CD4-positive, alpha-beta T cell treated with Interleukin-15 for 4 hours (primary cell): ENCODE data around the gene ZIC4.

Source experiments
- DNase-seq: peaks from one replicate; pipeline ENCODE4 v3.0.0-alpha.2; 2020; ENCODE audit warnings: low spot score

ZIC4 gene

GRCh38 chr3:147417551-147418295 lies 11.4 kb upstream of the ZIC4 start:
- DNase-seq: no peak

GRCh38 chr3:147416931-147417330 lies 10.6 kb upstream of the ZIC4 start:
- no peak for DNase-seq

GRCh38 chr3:147415874-147416273 lies 9.5 kb upstream of the ZIC4 start:
- DNase-seq: no peak

GRCh38 chr3:147415286-147415685 lies 8.9 kb upstream of the ZIC4 start:
- no peak for DNase-seq

- no peak for DNase-seq
Measured at GRCh38 chr3:147414390-147415138, 8.2 kb upstream of the ZIC4 start.

- DNase-seq: no peak
Measured at GRCh38 chr3:147413686-147414389, 7.5 kb upstream of the ZIC4 start.

GRCh38 chr3:147412917-147413685 lies 6.8 kb upstream of the ZIC4 start:
- no peak for DNase-seq

GRCh38 chr3:147412261-147412916 lies 6.0 kb upstream of the ZIC4 start:
- no peak for DNase-seq

GRCh38 chr3:147411815-147412241 lies 5.5 kb upstream of the ZIC4 start:
- no peak for DNase-seq

- DNase-seq: no peak
Measured at GRCh38 chr3:147411238-147411814, 5.0 kb upstream of the ZIC4 start.

- no peak for DNase-seq
Measured at GRCh38 chr3:147410526-147411237, 4.3 kb upstream of the ZIC4 start.

- no peak for DNase-seq
Measured at GRCh38 chr3:147410116-147410525, 3.8 kb upstream of the ZIC4 start.

GRCh38 chr3:147409143-147410115 lies 3.1 kb upstream of the ZIC4 start, which contains the start of gene ZIC1:
TSS of gene ZIC1 (plus strand) at chr3:147409365. CDS start at chr3:147410113, 748 bp downstream.
- DNase-seq: no peak

- DNase-seq: no peak
Measured at GRCh38 chr3:147408188-147409100, 2.1 kb upstream of the ZIC4 start.

GRCh38 chr3:147407498-147408187 lies 1.3 kb upstream of the ZIC4 start:
- no peak for DNase-seq

- DNase-seq: no peak
Measured at GRCh38 chr3:147407114-147407497, 763 bp upstream of the ZIC4 start.

GRCh38 chr3:147405231-147406027 lies 914 bp downstream of the ZIC4 start:
- no peak for DNase-seq
